HS-27A (cell line): ENCODE measurements around the gene HDAC4.
"Not testable (repeated sequence)": the region's sequence is repeated elsewhere in the genome, so short reads cannot be mapped to it uniquely, and the experiment has no call there.

Experiments used
- DNase-seq: peaks from one replicate; pipeline ENCODE4 v3.0.0-alpha.2; 2012; ENCODE audit warnings: low read depth, missing footprints

The HDAC4 gene

GRCh38 chr2:239294571-239295054 lies 106.2 kb downstream of the HDAC4 start:
- DNase-seq, result no peak

GRCh38 chr2:239293775-239294430 lies 106.9 kb downstream of the HDAC4 start:
- no peak for DNase-seq

- no peak for DNase-seq
Measured at GRCh38 chr2:239292959-239293774, 107.7 kb downstream of the HDAC4 start.

GRCh38 chr2:239292531-239292930 lies 108.3 kb downstream of the HDAC4 start:
- DNase-seq, result no peak

GRCh38 chr2:239291475-239292350 lies 109.1 kb downstream of the HDAC4 start:
- DNase-seq, result no peak

- no peak for DNase-seq
Measured at GRCh38 chr2:239290618-239291474, 110.0 kb downstream of the HDAC4 start.

DNA sequence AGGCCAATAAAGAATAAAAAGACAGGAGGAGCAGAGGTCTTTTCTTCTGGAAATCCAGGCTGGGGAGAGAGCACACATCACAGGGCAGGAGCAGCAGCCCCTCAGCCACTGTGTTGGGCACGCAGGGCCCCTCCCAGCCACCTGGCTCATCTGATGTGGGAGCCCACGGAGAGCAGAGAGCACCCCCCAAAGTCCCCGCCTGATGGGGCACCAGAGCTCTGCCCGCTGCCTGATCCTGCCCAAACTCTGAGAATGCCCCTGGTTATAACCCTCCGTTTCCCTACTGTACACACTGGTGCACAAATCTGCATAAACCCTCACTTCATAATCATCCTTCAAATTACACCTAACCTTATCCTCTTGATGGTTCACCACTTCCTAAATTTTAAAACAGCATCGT lies 111.3 kb downstream of the HDAC4 start:
- DNase-seq, result no peak

DNA sequence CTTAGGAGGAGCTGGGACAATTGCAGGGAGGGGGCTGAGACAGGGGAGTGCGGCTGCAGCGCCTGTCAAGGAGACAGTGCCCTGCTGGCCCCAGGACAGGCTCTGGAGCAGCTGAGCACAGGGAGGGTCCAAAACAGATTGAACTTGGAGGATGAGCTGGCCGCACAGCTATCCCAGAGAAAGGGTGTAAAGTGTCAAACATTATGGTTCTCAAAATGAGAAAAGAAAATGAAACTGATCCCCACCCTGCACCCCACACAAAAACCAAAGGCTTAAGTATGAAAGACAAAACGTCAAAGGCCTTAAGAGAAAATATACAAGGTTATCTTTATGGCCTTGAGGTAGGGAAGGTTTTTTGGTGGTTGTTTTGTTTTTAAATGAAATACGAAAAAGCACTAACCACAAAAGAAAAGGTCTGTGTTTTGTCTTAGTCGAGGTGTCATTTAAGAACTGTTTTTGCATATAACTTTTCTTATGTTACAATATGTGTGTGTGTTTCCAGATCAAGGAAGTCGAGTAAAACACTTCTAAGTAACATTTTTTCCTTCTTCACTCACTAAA lies 111.8 kb downstream of the HDAC4 start:
- no peak for DNase-seq

DNA sequence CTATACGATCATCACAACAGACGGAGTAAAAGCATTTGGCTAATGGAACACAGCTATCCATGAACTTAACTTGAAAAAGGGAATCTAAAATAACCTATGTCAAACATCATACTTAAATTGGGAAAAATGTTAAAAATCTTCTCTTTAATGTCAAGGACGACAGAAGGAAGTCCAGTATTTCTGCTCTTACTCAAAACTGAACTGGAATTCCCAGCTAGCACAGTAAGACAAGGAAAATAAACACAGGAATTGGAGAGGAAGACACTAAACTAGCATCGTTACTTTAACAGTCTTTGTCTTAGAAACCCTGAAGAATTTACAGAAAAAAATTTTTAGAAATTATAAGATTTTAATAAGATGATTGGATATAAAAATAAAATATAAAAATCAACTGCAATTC lies 112.6 kb downstream of the HDAC4 start:
- DNase-seq, result no peak

GRCh38 chr2:239287461-239287860 lies 113.4 kb downstream of the HDAC4 start:
- no peak for DNase-seq

GRCh38 chr2:239286901-239287300 lies 113.9 kb downstream of the HDAC4 start:
- DNase-seq, result no peak

GRCh38 chr2:239285932-239286230 lies 114.9 kb downstream of the HDAC4 start:
- no peak for DNase-seq

GRCh38 chr2:239285071-239285931 lies 115.5 kb downstream of the HDAC4 start:
- DNase-seq, result no peak

DNA sequence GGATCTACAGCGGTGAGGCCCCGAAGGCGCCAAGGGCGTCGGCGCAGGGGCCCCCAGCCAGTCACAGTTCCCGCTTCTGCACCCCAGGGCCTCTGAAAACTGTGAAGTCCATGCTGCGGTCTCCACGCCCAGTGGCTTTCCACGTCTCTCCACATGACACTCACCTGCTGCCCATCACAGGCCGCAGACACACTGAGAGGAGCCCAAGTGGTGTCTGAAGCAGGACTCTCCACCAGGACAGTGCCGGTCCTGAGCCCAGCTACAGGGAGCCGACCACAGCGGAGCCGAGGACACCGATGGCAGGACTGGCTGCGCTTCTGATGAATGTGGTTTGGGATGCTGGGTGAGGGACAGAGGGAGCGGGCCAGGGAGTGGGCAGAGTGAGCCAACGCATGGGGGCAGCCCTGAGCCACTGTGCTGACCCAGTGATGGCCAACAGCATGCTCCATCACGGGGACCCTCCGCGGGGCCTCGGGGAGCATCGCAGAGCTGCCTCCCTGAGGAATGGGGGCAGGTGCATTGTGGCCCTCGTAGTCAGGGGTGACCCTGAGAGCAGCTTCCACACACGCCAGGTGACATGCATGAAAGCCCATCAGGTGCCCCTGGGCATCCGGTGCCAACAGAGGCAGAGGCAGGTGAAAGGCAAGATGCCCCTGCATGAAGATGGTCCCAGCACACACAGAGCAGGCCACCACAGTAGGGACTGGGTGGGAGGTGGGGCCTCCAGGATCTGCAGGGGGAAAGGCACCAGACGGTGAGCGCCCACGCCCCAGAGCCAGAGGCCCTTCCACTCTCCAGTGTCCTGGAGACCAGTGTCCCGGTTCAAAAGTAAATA lies 116.6 kb downstream of the HDAC4 start:
- no peak for DNase-seq

DNA sequence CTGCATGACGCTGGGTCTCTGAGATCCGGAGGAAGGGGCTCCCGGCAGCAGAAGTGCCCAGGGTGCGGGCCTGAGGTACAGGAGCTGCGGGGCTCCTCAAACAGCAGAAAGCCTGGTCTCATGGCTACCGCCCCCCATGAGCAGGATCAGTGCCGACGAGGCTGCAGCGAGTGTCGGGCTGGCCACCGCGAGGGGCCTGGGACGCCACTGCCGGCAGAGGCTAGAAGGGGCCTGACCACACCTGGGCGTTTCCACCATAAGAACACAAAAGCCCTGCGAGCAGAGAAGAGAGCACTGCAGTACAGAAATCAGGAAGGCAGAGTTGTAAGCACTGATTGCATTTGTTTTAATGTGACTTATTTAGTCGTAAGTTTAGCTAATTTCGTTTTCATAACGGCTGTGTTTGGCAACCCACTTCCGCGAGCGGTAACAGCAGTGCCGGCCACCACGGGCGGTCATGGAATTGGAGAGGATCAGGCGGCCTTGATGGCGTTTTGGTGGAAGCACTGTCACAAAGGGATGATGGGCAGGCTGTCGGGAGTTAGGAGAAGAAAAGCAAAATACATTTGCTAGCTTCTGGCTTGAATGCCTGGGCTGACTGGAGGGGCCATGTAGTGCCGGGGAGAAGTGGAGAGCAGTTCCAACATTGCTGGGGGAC lies 117.4 kb downstream of the HDAC4 start:
- DNase-seq, result no peak

DNA sequence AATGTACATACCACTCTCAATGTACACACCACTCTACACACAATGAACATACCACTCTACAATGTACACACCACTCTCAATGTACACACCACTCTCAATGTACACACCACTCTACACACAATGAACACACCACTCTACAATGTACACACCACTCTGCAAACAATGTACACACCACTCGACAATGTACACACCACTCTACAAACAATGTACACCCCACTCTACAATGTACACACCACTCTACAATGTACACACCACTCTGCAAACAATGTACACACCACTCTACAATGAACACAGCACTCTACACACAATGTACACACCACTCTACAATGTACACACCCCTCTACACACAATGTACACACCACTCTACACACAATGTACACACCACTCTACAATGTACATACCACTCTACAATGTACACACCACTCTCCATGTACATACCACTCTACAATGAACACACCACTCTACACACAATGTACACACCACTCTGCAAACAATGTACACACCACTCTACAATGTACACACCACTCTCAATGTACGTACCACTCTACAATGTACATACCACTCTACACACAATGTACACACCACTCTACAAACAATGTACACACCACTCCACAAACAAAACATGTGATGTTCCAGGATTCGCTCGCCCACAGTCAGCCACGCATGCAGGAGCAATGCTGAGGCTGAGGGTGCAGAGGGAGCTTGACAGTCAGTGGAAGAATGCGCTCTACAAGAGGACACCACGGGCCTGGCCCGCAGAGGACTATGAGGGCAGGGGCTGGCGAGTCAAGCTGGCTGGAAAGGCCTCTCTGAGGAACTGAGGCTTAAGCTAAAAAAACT lies 118.2 kb downstream of the HDAC4 start:
- DNase-seq, result no peak

- DNase-seq, result not testable (repeated sequence)
Measured at GRCh38 chr2:239280296-239281017, 120.4 kb downstream of the HDAC4 start.
